Stomach smooth muscle (tissue), 2 donors: ENCODE results near the gene TBX21.

Source experiments
- H3K27ac ChIP-seq: one replicate; pipeline ENCODE4 v1.7.0; 2013; ENCODE audit warnings: mild to moderate bottlenecking, low read length, inconsistent platforms
- H3K27me3 ChIP-seq, 2 donors: one replicate each; pipeline ENCODE4 v1.7.0; 2013; ENCODE audit warnings: low read length in 2 of 2; ENCODE audit not compliant: insufficient read depth in 2 of 2, control insufficient read depth in 1 of 2
- H3K36me3 ChIP-seq, 2 donors: one replicate each; pipeline ENCODE4 v1.7.0; 2013; ENCODE audit warnings: low read length in 2 of 2; ENCODE audit not compliant: control insufficient read depth in 2 of 2, insufficient read depth in 2 of 2
- H3K4me1 ChIP-seq: one replicate; pipeline ENCODE4 v1.7.0; 2013; ENCODE audit warnings: low read length; ENCODE audit not compliant: control insufficient read depth, insufficient read depth
- H3K4me3 ChIP-seq, 2 donors: one replicate each; pipeline ENCODE4 v1.7.0; 2013; ENCODE audit warnings: low read length in 2 of 2
- H3K9ac ChIP-seq, 2 donors: one replicate each; pipeline ENCODE4 v1.7.0; 2013; ENCODE audit warnings: low read length in 2 of 2, mild to moderate bottlenecking in 1 of 2
- H3K9me3 ChIP-seq, 2 donors: one replicate each; pipeline ENCODE4 v1.7.0; 2013; ENCODE audit warnings: low read length in 2 of 2; ENCODE audit not compliant: control insufficient read depth in 2 of 2
- donor health status: healthy.
- donor health status: Pancreatic carcinoma.

TBX21 gene

GRCh38 chr17:47716375-47716774 lies 16.7 kb upstream of the TBX21 start:
- Histone ChIP-seq H3K9ac (no peak overlapping the region), H3K36me3 (no peaks in the 10 kb centered on the region), H3K9me3 (no peaks in the 10 kb centered on the region), H3K4me3 (no peak overlapping the region), H3K27ac (no peak overlapping the region), H3K4me1 (peaks cover 7% of the 10 kb centered on the region), H3K27me3 (peaks cover 41 to 51% of the 10 kb centered on the region in 2 donors)

GRCh38 chr17:47717261-47717697 lies 15.8 kb upstream of the TBX21 start:
- Histone ChIP-seq H3K4me3 (no peak overlapping the region), H3K9me3 (no peaks in the 10 kb centered on the region), H3K4me1 (peaks cover 7% of the 10 kb centered on the region), H3K9ac (no peak overlapping the region), H3K36me3 (no peaks in the 10 kb centered on the region), H3K27ac (no peak overlapping the region), H3K27me3 (peaks cover 50 to 60% of the 10 kb centered on the region in 2 donors)

GRCh38 chr17:47717979-47718621 lies 14.9 kb upstream of the TBX21 start:
- Histone ChIP-seq H3K9me3 (no peaks in the 10 kb centered on the region), H3K27ac (no peak overlapping the region), H3K4me1 (peaks cover 7% of the 10 kb centered on the region), H3K4me3 (no peak overlapping the region), H3K36me3 (no peaks in the 10 kb centered on the region), H3K9ac (no peak overlapping the region), H3K27me3 (peaks cover 55 to 61% of the 10 kb centered on the region in 2 donors)

- H3K9me3 ChIP-seq: no peaks in the 10 kb centered on the region
- peaks cover 49 to 56% of the 10 kb centered on the region in 2 donors for H3K27me3 ChIP-seq
- no peak overlapping the region for H3K9ac ChIP-seq
- H3K4me1 ChIP-seq: peaks cover 7% of the 10 kb centered on the region
- H3K27ac ChIP-seq: no peak overlapping the region
- no peaks in the 10 kb centered on the region for H3K36me3 ChIP-seq
- no peak overlapping the region for H3K4me3 ChIP-seq
Measured at GRCh38 chr17:47718634-47719405, 14.2 kb upstream of the TBX21 start.

GRCh38 chr17:47719411-47720152 lies 13.5 kb upstream of the TBX21 start:
- Histone ChIP-seq H3K9me3 (no peaks in the 10 kb centered on the region), H3K27ac (no peak overlapping the region), H3K27me3 (peaks cover 51 to 57% of the 10 kb centered on the region in 2 donors)

GRCh38 chr17:47720196-47720595 lies 12.8 kb upstream of the TBX21 start:
- Histone ChIP-seq H3K9me3 (no peaks in the 10 kb centered on the region), H3K4me3 (no peak overlapping the region), H3K27ac (no peak overlapping the region), H3K9ac (no peak overlapping the region), H3K27me3 (peaks cover 50 to 55% of the 10 kb centered on the region in 2 donors), H3K4me1 (peaks cover 7% of the 10 kb centered on the region), H3K36me3 (no peaks in the 10 kb centered on the region)

More at GRCh38 chr17:47719411-47720152, 13.5 kb upstream of the TBX21 start:
- no peak overlapping the region for H3K4me3 ChIP-seq
- peaks cover 7% of the 10 kb centered on the region for H3K4me1 ChIP-seq
- no peaks in the 10 kb centered on the region for H3K36me3 ChIP-seq
- H3K9ac ChIP-seq: no peak overlapping the region

- H3K27ac ChIP-seq: no peak overlapping the region
- no peaks in the 10 kb centered on the region for H3K36me3 ChIP-seq
- H3K27me3 ChIP-seq: peaks cover 55 to 56% of the 10 kb centered on the region in 2 donors
- no peaks in the 10 kb centered on the region for H3K9me3 ChIP-seq
- peak overlapping the region; percentile 15 to 16 for H3K4me3 ChIP-seq
- H3K4me1 ChIP-seq: peaks cover 7% of the 10 kb centered on the region
- no peak overlapping the region for H3K9ac ChIP-seq
Measured at GRCh38 chr17:47720754-47721533, 12.1 kb upstream of the TBX21 start.

- Histone ChIP-seq H3K4me1 (peaks cover 7% of the 10 kb centered on the region), H3K9ac (no peak overlapping the region), H3K36me3 (no peaks in the 10 kb centered on the region), H3K9me3 (no peaks in the 10 kb centered on the region), H3K4me3 (no peak overlapping the region), H3K27me3 (peaks cover 60 to 61% of the 10 kb centered on the region in 2 donors), H3K27ac (no peak overlapping the region)
Measured at GRCh38 chr17:47721725-47722124, 11.3 kb upstream of the TBX21 start.

- Histone ChIP-seq H3K4me1 (peaks cover 7% of the 10 kb centered on the region), H3K9ac (no peak overlapping the region), H3K27me3 (peaks cover 52 to 56% of the 10 kb centered on the region in 2 donors), H3K27ac (no peak overlapping the region), H3K4me3 (no peak overlapping the region), H3K9me3 (no peaks in the 10 kb centered on the region), H3K36me3 (no peaks in the 10 kb centered on the region)
Measured at GRCh38 chr17:47724705-47725104, 8.3 kb upstream of the TBX21 start.

GRCh38 chr17:47725446-47726111 lies 7.5 kb upstream of the TBX21 start:
- Histone ChIP-seq H3K4me1 (peaks cover 6% of the 10 kb centered on the region), H3K36me3 (no peaks in the 10 kb centered on the region), H3K9ac (no peak overlapping the region), H3K9me3 (no peaks in the 10 kb centered on the region), H3K27ac (no peak overlapping the region), H3K27me3 (peaks cover 45 to 47% of the 10 kb centered on the region in 2 donors), H3K4me3 (no peak overlapping the region)
